HFF-Myc (cell line): Measurements from ENCODE around the gene PGC.

Experiments
- DNase-seq: peaks from one replicate; pipeline ENCODE4 v3.0.0-alpha.2; 2011; ENCODE audit warnings: low read depth; ENCODE audit errors: extremely low read depth
- H3K4me3 ChIP-seq: replicated peaks from 2 replicates; pipeline ENCODE4 v1.5.1; 2011; ENCODE audit warnings: low read depth, mild to moderate bottlenecking, control low read depth, low read length
- TF ChIP-seq, protein P1 (sequence below): IDR thresholded peaks from 2 replicates; pipeline ENCODE4 v1.5.1; 2012; ENCODE audit warnings: mild to moderate bottlenecking, low read depth, low read length, control low read depth; ENCODE audit errors: missing control alignments

The PGC gene

GRCh38 chr6:41716516-41717391, 30.4 kb downstream of the PGC start:
- H3K4me3 ChIP-seq, result no peak overlapping the region
- no peak for DNase-seq
- TF ChIP-seq, protein P1, sequence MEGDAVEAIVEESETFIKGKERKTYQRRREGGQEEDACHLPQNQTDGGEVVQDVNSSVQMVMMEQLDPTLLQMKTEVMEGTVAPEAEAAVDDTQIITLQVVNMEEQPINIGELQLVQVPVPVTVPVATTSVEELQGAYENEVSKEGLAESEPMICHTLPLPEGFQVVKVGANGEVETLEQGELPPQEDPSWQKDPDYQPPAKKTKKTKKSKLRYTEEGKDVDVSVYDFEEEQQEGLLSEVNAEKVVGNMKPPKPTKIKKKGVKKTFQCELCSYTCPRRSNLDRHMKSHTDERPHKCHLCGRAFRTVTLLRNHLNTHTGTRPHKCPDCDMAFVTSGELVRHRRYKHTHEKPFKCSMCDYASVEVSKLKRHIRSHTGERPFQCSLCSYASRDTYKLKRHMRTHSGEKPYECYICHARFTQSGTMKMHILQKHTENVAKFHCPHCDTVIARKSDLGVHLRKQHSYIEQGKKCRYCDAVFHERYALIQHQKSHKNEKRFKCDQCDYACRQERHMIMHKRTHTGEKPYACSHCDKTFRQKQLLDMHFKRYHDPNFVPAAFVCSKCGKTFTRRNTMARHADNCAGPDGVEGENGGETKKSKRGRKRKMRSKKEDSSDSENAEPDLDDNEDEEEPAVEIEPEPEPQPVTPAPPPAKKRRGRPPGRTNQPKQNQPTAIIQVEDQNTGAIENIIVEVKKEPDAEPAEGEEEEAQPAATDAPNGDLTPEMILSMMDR, result no peak

GRCh38 chr6:41715795-41716515, 31.2 kb downstream of the PGC start:
- TF ChIP-seq, protein P1, result no peak
- DNase-seq, result no peak
- no peak overlapping the region for H3K4me3 ChIP-seq

DNA sequence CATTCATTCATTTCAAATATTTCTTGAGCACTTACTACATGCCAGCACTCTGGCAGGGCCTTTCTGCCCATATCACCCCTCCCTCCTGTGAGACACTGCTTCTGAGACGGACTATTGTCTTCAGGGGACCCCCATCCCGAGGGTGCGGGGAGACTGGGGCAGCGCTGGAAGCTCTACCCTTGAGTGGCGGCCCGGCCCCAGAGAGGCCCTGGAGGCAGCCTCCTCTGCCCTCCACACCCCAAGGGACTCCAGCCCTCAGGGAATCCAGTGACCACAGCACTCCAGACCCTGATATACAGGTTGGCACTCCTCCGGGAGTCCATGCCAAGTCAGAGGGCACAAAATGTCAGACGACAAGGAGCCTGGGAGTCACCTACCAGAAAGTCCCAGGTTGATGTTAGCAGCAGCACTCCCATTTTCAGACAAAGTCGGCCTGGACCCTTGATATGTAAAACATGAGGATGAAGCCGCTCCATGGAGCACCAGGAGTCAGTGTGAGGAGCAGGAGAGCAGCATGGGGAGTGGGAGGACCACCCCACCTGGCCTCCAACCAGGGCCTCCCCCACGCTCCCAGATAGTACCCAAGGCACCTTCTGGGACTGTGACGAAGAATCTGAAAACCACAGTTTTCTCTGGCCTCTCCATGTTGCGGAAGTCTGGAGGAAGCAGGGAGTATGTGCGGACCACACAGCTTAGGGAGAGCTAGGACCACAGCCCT, 32.5 kb downstream of the PGC start:
- TF ChIP-seq, protein P1, result no peak
- no peak for DNase-seq
- H3K4me3 ChIP-seq, result no peak overlapping the region

DNA sequence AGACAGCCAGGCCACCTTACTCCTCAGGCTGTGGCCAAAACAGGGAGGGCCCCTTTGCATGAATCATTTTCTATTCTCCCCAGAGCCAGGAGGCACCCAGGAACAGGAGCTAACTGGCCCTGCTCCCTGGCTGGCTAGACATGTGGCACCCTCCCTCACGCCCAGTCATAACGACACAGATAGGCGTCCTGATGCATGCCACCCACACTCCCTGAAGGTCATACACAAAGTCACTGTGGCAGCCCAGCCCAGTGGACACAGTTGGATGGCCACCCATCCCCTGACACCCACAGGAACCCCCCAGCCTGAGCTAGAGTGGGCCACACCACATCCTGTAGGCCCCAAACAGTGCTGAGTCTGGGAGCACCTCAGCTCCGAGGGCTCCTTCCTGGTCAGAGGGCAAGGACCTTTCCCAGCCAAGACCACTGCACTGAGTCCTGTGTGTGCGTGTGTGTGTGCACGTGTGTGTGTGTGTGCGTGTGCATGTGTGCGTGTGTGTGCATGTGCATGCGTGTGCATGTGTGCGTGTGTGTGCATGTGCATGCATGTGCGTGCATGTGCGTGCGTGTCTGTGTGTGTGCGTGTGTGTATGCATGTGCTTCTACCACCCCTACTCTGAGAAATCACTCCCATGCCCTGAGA, 33.4 kb downstream of the PGC start:
- TF ChIP-seq, protein P1, result no peak
- no peak overlapping the region for H3K4me3 ChIP-seq

GRCh38 chr6:41713159-41713649, 34.0 kb downstream of the PGC start:
- no peak overlapping the region for H3K4me3 ChIP-seq
- DNase-seq, result no peak
- TF ChIP-seq, protein P1, result no peak

More for the DNA sequence above, 33.4 kb downstream of the PGC start:
- DNase-seq, result no peak

DNA sequence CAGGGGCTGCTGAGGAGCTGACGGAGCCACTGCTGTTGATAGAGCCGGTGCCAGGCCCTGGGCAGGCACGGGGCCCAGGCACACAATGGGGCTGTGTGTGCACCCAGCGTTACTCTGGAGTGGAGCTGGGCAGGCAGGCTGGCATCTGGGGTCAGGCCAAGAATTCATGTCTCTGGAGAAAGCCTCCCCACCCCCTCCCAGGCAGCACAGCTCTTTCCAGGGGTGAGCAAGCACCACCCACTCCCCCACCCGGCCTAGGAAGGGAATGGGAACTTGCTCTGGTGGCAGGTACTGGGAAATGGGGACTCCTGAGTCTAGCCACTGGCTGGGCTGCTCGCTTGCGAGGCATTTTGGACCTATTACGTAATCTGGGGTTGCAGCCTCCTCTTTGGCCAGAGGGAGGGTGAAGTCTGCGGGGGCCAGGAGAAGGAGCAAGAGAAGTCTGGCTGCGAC, 34.5 kb downstream of the PGC start:
- DNase-seq, result no peak
- TF ChIP-seq, protein P1, result no peak
- no peak overlapping the region for H3K4me3 ChIP-seq
